Coronary artery (tissue), 2 donors: ENCODE results near the gene GSAP.
A peak's percentile ranks its signal among the peaks of the same experiment; 100 is the strongest.

Experiments used
- DNase-seq: peaks from one replicate; pipeline ENCODE4 v3.0.0-alpha.2; 2017; ENCODE audit warnings: low spot score
- H3K27ac ChIP-seq, 2 donors: fragments of 200-600 bp; sonication (generic); one replicate each; pipeline ENCODE4 v1.5.1; 2016 to 2019
- H3K4me3 ChIP-seq: fragments of 200-600 bp; sonication (generic); 2 replicates; pipeline ENCODE4 v1.5.1; 2016; ENCODE audit warnings: mild to moderate bottlenecking, moderate library complexity
- TF ChIP-seq, protein P1 (sequence below): fragments of 200-600 bp; sonication (generic); IDR thresholded peaks from one replicate; pipeline ENCODE4 v1.5.1; 2019; ENCODE audit warnings: antibody characterized with exemption

Gene GSAP

DNA sequence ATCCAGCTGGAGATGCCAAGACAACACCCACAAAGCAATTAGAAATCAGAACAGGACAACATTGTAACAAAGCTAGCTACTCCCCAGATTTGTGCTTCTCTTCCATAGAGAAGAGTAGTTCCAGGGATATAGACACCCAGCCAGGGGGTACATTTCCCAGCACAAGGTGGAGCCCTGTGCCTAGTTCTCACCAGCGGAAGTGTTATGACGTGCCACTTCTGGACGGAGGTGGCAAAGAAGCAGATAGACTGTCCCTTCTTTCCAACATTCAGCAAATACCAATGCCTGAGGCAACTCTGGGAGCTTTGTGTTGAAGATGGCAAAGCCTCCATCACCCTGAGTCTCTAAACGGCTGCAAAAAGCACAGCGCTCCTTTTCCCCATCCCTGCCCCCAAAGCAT is 23.4 kb upstream of the GSAP start:
- DNase-seq = no peak
- TF ChIP-seq, protein P1, sequence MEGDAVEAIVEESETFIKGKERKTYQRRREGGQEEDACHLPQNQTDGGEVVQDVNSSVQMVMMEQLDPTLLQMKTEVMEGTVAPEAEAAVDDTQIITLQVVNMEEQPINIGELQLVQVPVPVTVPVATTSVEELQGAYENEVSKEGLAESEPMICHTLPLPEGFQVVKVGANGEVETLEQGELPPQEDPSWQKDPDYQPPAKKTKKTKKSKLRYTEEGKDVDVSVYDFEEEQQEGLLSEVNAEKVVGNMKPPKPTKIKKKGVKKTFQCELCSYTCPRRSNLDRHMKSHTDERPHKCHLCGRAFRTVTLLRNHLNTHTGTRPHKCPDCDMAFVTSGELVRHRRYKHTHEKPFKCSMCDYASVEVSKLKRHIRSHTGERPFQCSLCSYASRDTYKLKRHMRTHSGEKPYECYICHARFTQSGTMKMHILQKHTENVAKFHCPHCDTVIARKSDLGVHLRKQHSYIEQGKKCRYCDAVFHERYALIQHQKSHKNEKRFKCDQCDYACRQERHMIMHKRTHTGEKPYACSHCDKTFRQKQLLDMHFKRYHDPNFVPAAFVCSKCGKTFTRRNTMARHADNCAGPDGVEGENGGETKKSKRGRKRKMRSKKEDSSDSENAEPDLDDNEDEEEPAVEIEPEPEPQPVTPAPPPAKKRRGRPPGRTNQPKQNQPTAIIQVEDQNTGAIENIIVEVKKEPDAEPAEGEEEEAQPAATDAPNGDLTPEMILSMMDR = no peak
- H3K27ac ChIP-seq = no peak overlapping the region
- H3K4me3 ChIP-seq = no peak overlapping the region

DNA sequence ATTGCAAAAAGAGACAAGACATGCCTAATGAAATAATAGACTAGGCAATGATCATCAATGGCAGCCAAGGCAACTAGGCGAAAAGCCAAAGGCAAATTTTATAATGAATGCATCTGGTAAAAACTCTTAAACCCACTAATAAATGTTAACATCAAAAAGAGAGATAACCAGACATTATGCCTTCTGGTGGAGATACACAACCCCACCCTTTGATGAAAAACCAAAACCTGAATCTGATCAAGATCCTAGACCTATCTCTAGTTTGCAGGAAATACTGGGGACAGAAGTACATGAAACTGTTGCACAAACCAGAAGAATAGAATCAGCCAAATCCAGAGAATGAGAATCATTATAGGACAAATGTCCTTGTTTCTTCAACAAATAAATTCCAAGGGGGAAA is 22.0 kb upstream of the GSAP start:
- no peak for DNase-seq
- H3K4me3 ChIP-seq = no peak overlapping the region
- TF ChIP-seq, protein P1 = no peak
- no peak overlapping the region for H3K27ac ChIP-seq

DNA sequence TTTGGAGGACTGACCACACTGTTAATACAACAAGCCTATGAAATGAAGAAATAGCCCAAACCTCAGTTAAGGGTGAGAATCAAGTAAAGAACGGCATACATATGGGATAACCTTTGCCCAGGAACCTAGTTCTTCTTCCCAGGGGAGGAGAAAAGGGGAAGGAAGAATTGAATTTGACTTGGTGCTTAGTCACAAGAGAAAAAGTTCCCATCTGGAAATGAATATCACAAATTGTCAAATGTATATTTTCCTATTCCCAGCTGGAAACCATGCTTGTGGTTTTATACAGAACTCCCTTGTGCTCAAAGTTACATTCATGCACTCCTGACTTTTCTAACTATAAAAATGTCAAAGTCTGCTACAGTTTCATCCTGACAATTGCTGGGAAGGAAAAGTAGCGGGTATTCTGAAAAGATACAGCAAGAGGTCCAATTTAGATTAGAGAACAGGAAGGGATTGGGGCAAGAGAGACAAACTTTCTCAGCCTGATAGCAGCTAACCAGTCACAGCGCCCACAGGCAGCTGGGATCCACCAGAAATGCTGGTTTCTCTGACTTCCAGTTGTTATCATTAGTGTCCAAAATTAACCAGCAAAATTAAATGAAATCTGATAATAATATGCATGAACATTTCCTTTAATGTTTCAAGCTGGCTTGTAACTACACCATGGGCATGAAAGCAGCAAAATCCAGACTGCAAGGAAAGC is 18.6 kb upstream of the GSAP start:
- no peak for DNase-seq
- Histone ChIP-seq H3K27ac (no peak overlapping the region), H3K4me3 (no peak overlapping the region)
- TF ChIP-seq, protein P1 = no peak

DNA sequence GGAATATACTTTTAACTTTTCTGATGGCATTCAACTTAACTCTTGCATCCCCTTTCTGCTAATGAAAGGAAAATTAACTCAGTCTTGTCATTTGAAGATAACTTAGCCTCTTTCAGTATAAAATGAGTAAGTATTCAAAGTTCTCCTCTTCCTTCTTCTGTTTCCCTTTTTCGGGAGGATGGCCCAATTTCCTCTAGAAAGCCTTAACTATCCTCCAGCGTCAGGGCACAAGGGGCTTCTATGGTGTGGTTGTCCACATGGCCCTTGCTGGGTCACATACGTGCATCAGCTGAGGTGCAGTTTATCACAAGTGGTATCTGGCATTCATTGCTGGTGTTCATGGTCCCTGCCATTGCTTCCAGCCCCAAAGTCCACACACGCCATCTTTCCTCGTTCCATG is 17.8 kb upstream of the GSAP start:
- no peak overlapping the region for H3K4me3 ChIP-seq
- TF ChIP-seq, protein P1 = no peak
- no peak for DNase-seq
- no peak overlapping the region for H3K27ac ChIP-seq

DNA sequence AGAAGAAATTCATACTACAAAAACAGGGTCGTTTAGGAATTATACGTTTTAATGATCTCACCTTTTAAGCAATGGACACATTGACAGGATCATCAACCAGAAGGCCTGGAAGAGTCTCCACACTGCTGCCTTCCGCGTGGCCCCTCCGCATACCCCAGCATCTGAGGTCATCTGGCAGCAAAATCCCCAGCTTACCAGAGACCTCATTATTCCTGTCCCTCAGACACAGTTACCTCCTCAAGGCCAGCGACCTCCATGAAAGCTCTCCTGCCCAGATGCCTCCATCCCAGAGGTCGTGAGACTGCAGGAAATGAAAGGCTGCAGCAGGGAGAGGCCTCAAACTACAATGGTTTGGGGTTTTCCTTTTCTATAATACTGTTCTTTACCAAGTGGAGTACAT is 14.8 kb upstream of the GSAP start:
- TF ChIP-seq, protein P1 = no peak
- DNase-seq = no peak

DNA sequence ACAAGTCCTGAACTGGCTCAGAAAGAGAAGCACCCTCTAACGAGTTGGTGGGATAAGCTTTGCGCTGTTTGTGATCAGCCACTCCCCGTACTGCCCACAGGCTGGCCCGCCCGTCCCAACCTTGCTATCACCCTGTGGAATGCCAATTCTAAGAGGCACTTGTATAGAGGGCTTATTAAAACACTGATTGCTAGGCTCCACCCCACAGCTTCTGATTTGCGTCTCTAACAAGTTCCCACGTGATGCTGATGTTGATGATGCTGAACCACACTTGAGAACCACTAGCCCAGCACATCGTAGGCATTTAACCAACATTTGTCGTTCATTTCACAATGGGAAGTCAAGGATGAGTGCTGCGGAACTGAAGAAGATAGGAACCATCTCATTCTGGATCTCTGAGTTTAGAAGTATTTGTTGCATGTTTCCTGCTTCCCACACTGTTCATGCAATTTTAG is 12.7 kb upstream of the GSAP start:
- DNase-seq = no peak
- Histone ChIP-seq H3K4me3 (no peak overlapping the region), H3K27ac (peak overlapping the region in 1 of 2 donors; percentile 52)
- TF ChIP-seq, protein P1 = no peak

More for the DNA sequence above, 14.8 kb upstream of the GSAP start:
- Histone ChIP-seq H3K27ac (no peak overlapping the region), H3K4me3 (no peak overlapping the region)

DNA sequence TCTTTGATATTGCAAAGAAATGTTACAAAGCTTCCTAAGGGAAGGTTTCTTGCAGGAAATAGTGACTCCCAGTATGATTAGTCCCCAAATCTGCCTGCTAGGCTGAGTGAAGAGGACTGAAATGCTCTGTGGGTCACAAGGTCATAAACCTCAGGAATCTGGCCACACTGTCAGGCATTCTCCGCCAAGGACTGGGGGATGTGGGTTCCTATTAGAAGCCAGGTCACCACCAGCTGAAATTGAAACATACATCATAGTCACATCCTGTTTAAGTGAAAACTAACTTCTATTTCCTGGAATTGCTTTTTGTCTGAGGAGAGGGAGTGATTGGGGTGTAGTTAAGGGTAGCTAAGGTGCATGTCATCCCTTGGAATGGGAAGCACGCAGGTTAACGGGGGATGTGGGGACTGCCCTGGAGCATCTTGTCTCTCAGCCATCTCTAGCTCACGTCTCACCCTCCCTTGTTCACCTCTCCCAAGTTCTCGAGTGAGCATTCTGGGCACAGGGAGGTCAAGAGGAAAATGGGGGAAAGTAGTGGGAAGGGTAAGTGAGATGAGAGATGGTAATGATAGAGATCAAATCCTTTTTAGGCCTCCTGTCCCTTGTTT is 12.0 kb upstream of the GSAP start:
- TF ChIP-seq, protein P1 = no peak
- no peak for DNase-seq
- Histone ChIP-seq H3K4me3 (no peak overlapping the region), H3K27ac (peak overlapping the region in 1 of 2 donors; percentile 52)
